Muscle layer of colon (tissue), 2 donors: Measurements from ENCODE around the gene DMAC2L.

Source experiments
- H3K27ac ChIP-seq: one replicate; pipeline ENCODE4 v1.7.0; 2013; ENCODE audit warnings: low read depth, mild to moderate bottlenecking, low read length, moderate library complexity
- H3K27me3 ChIP-seq, 2 donors: one replicate each; pipeline ENCODE4 v1.7.0; 2013; ENCODE audit warnings: low read length in 2 of 2, mild to moderate bottlenecking in 2 of 2; ENCODE audit not compliant: insufficient read depth in 2 of 2, control insufficient read depth in 1 of 2
- H3K36me3 ChIP-seq: one replicate; pipeline ENCODE4 v1.7.0; 2013; ENCODE audit warnings: mild to moderate bottlenecking, low read length; ENCODE audit not compliant: insufficient read depth
- H3K4me1 ChIP-seq: one replicate; pipeline ENCODE4 v1.7.0; 2013; ENCODE audit warnings: mild to moderate bottlenecking, low read length; ENCODE audit not compliant: insufficient read depth
- H3K4me3 ChIP-seq, 2 donors: one replicate each; pipeline ENCODE4 v1.7.0; 2013; ENCODE audit warnings: low read length in 2 of 2, low read depth in 1 of 2, mild to moderate bottlenecking in 1 of 2, moderate library complexity in 1 of 2
- H3K9ac ChIP-seq: one replicate; pipeline ENCODE4 v1.7.0; 2013; ENCODE audit warnings: low read length
- H3K9me3 ChIP-seq: one replicate; pipeline ENCODE4 v1.7.0; 2013; ENCODE audit warnings: mild to moderate bottlenecking, low read length
- donor health status: abdominal sarcoma.
- donor health status: Adenocarcinoma of cecum.

Gene DMAC2L

DNA sequence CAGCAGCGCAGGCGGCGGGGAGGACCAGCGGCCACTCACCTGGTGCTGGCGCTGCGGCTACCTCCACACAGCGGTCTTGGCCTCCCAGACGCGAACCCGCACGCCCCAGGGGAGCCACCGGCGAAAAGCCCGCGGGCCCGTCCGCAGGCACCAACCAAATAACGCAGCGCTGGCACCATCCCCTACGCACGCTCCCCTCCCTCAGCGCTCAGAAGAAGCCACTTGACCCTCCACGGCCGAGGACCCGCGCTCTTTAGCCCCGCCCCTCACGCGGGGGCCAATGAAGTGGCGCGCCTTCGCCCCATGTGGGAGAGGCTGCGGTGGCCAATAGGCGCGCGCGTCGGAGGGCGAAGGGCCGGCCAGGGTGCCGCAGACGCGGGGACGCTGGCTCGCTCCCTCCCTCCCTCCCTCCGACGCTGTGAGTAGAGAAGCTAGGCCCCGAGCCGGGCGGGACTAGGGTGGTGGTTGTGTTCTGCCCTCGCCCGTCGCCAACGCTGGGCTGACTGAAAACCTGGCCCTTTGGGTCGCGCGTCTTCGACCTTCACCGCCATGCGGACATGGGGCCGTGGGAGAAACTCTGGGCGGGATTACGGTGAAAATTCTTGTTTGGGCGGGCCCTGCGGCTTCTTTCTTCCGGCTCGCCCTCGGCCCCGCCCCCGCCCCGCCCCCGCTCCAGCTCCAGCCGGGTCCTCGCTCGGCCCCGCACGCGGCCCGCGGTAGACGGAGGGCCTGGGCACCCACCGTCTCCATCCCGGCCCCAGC is at the start of gene DMAC2L, which contains the start of gene L2HGDH:
DMAC2L (plus strand) TSS at position 353 of the 762 bp plus-strand sequence. CDS start 9,164 bp downstream, outside the sequence.
L2HGDH (minus strand) TSS at position 258 of the 762 bp plus-strand sequence; CDS start at position 179, 79 bp downstream.
- Histone ChIP-seq H3K27me3 (no peaks in the 10 kb centered on the region), H3K9me3 (no peaks in the 10 kb centered on the region), H3K4me3 (peak within 1 kb of the TSS; percentile 74 to 94), H3K36me3 (no peaks in the 10 kb centered on the region), H3K9ac (peak within 1 kb of the TSS; percentile 63), H3K27ac (peak within 1 kb of the TSS; percentile 92), H3K4me1 (peaks cover 15% of the 10 kb centered on the region)

DNA sequence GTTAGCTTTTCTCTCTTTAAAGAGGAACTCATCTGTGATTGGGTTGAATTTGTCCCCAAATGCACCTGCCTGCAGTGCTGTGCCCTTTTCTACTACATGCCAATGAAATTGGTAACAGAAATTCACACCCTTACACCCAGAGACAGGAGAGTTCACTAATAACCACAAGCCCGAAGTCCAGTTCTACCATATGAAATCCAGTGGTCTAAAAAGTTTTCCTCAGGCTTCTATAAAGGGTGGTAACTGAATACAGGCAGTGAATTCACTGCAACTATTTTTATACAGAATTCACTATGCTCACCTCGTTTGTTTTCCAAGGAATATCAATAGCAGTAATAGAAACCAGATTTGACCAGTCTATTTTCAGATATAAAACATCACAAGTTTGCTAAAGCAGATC is 49.3 kb upstream of the DMAC2L start:
- no peak overlapping the region for H3K27ac ChIP-seq
- no peaks in the 10 kb centered on the region for H3K9me3 ChIP-seq
- H3K4me1 ChIP-seq, result no peaks in the 10 kb centered on the region
- no peaks in the 10 kb centered on the region for H3K36me3 ChIP-seq
- H3K9ac ChIP-seq, result no peak overlapping the region
- H3K4me3 ChIP-seq, result no peak overlapping the region
- H3K27me3 ChIP-seq, result no peaks in the 10 kb centered on the region

DNA sequence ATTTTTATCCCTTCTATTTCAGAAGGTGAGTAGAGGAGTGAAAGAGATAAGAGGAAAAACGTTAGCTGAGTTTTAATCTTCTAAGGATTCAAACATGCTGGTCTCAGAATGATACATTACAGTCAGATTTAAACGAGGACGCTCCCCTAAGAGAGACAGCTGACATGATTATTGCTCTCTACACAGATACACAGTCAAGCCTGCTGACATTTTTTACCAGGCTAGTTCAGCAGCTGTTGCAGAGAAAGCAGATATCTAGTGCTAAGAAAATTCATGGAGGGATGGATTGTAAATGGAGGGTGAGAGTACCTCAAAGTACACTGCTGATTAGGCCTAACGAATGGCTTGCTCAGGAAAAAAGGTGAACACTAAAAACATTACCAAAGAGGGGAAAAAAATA is 48.8 kb upstream of the DMAC2L start:
- Histone ChIP-seq H3K9ac (no peak overlapping the region), H3K36me3 (no peaks in the 10 kb centered on the region), H3K27me3 (no peaks in the 10 kb centered on the region), H3K27ac (no peak overlapping the region), H3K9me3 (no peaks in the 10 kb centered on the region), H3K4me3 (no peak overlapping the region), H3K4me1 (no peaks in the 10 kb centered on the region)

GRCh38 chr14:50265029-50265428 is 47.1 kb upstream of the DMAC2L start:
- H3K27me3 ChIP-seq, result no peaks in the 10 kb centered on the region
- H3K36me3 ChIP-seq, result no peaks in the 10 kb centered on the region
- no peak overlapping the region for H3K27ac ChIP-seq
- H3K4me3 ChIP-seq, result no peak overlapping the region
- H3K9ac ChIP-seq, result no peak overlapping the region
- no peaks in the 10 kb centered on the region for H3K4me1 ChIP-seq
- no peaks in the 10 kb centered on the region for H3K9me3 ChIP-seq

- H3K9ac ChIP-seq, result no peak overlapping the region
- no peak overlapping the region for H3K27ac ChIP-seq
- H3K4me3 ChIP-seq, result no peak overlapping the region
- no peaks in the 10 kb centered on the region for H3K4me1 ChIP-seq
- H3K9me3 ChIP-seq, result no peaks in the 10 kb centered on the region
- H3K36me3 ChIP-seq, result no peaks in the 10 kb centered on the region
- no peaks in the 10 kb centered on the region for H3K27me3 ChIP-seq
Observed at GRCh38 chr14:50270932-50271331, 41.2 kb upstream of the DMAC2L start.

- no peak overlapping the region for H3K27ac ChIP-seq
- H3K9ac ChIP-seq, result no peak overlapping the region
- no peaks in the 10 kb centered on the region for H3K36me3 ChIP-seq
- no peaks in the 10 kb centered on the region for H3K4me1 ChIP-seq
- no peak overlapping the region for H3K4me3 ChIP-seq
- H3K27me3 ChIP-seq, result no peaks in the 10 kb centered on the region
- H3K9me3 ChIP-seq, result no peaks in the 10 kb centered on the region
Observed at GRCh38 chr14:50272498-50272897, 39.6 kb upstream of the DMAC2L start.

DNA sequence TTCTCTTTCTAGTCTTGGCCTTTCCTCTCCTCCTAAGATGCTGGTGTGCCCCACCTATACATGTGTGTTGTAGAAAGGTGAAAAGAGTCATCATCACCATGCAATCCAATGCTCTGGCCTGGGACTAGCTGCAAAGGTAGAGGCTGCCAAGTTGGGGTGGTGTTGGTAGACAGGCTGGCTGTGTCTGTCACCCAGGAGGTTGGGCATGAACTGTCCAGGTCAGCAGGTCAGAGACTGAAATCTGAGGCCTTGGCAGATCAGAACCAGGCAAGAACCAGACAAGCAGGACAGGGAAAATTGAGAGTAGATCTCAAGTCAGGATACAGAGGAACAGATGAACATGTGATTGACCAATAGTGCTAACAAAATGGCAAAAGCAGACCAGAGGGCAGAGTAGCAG is 26.3 kb upstream of the DMAC2L start:
- Histone ChIP-seq H3K9ac (no peak overlapping the region), H3K36me3 (no peaks in the 10 kb centered on the region), H3K4me1 (no peaks in the 10 kb centered on the region), H3K9me3 (no peaks in the 10 kb centered on the region), H3K4me3 (no peak overlapping the region), H3K27me3 (no peaks in the 10 kb centered on the region), H3K27ac (no peak overlapping the region)

DNA sequence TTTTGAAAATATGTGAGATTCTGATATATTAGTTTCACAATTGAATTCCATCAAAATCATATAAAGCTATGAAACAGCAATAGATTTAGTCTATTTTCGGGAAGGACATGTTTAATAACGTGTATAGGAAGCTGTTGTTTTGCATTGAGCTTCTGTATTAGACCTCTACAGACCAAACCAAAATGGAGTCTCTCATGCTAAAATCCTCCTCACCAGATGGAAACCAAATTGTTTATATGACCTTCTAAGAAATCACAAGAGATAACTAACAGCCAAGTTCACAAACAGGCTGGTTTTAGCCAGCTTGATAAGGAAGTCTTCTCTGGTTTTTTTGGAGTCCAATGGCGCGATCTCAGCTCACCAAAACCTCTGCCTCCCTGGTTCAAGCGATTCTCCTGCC is 24.0 kb upstream of the DMAC2L start:
- Histone ChIP-seq H3K9me3 (no peaks in the 10 kb centered on the region), H3K27ac (no peak overlapping the region), H3K36me3 (no peaks in the 10 kb centered on the region), H3K4me3 (no peak overlapping the region), H3K9ac (no peak overlapping the region), H3K27me3 (no peaks in the 10 kb centered on the region), H3K4me1 (no peaks in the 10 kb centered on the region)

- H3K9me3 ChIP-seq, result no peaks in the 10 kb centered on the region
- H3K27ac ChIP-seq, result no peak overlapping the region
- no peaks in the 10 kb centered on the region for H3K36me3 ChIP-seq
- no peak overlapping the region for H3K9ac ChIP-seq
- no peaks in the 10 kb centered on the region for H3K27me3 ChIP-seq
- H3K4me3 ChIP-seq, result no peak overlapping the region
- no peaks in the 10 kb centered on the region for H3K4me1 ChIP-seq
Observed at GRCh38 chr14:50290306-50290705, 21.8 kb upstream of the DMAC2L start.

GRCh38 chr14:50299585-50299984 is 12.5 kb upstream of the DMAC2L start:
- H3K9ac ChIP-seq, result no peak overlapping the region
- H3K4me1 ChIP-seq, result no peaks in the 10 kb centered on the region
- H3K4me3 ChIP-seq, result no peak overlapping the region
- no peak overlapping the region for H3K27ac ChIP-seq
- no peaks in the 10 kb centered on the region for H3K36me3 ChIP-seq
- no peaks in the 10 kb centered on the region for H3K9me3 ChIP-seq
- no peaks in the 10 kb centered on the region for H3K27me3 ChIP-seq

DNA sequence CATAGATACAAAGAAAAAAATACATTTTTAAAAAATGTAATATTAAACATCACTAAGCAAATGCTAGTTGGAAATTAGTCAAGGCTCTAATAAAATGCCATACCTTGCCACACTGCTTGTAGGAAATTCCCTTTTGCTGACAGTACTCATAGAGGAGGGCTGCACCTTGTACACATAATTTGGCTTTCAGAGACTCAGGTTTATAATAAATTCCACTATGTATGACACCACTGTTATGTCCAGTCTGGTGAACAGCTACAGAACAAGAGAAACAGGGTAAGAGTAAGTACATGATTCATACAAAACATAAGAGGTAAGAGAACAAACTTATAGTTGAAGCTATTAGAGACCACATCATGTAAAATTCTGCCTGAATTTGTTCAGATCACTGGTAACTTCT is 10.2 kb upstream of the DMAC2L start:
- H3K4me1 ChIP-seq, result no peaks in the 10 kb centered on the region
- H3K9me3 ChIP-seq, result no peaks in the 10 kb centered on the region
- no peak overlapping the region for H3K4me3 ChIP-seq
- H3K9ac ChIP-seq, result no peak overlapping the region
- no peak overlapping the region for H3K27ac ChIP-seq
- no peaks in the 10 kb centered on the region for H3K36me3 ChIP-seq
- no peaks in the 10 kb centered on the region for H3K27me3 ChIP-seq
